Measurements from ENCODE around the gene RANBP3. TPM values are rescaled to one million over a fixed set of nuclear protein-coding genes. Genes with fewer than 3 reads are reported as not detected.
A peak's percentile ranks its signal among the peaks of the same experiment; 100 is the strongest.
"Not testable (repeated sequence)": the region's sequence is repeated elsewhere in the genome, so short reads cannot be mapped to it uniquely, and the experiment has no call there.

The RANBP3 gene
- total RNA-seq, 3 donors from 2014 or later = 54.4 to 66.2 (median 64.9) TPM

- H3K4me3 ChIP-seq = no peak overlapping the region
- H3K9me3 ChIP-seq = no peaks in the 10 kb centered on the region
- no peaks in the 10 kb centered on the region for H3K36me3 ChIP-seq
- peaks cover 7 to 9% of the 10 kb centered on the region in 2 donors for H3K4me1 ChIP-seq
- H3K27ac ChIP-seq = peak overlapping the region; percentile 44 to 51
- TF ChIP-seq POLR2AphosphoS5 (IDR thresholded peaks at IDR 0.05) (peak in 1 of 3 donors; percentile 16), CTCF (IDR thresholded peaks at IDR 0.05) (no peak)
- DNase-seq (ENCODE audit: low spot score in 2 of 2) = peak in 1 of 2 donors; percentile 89
- intact Hi-C loops (cut with DNase I; ENCODE audit: low total_unique reads) = no loop called here
- peaks cover 0 to 4% of the 10 kb centered on the region in 2 donors for H3K27me3 ChIP-seq
Measured at GRCh38 chr19:5880604-5881078, 97.3 kb downstream of the RANBP3 start.

GRCh38 chr19:5880196-5880595 is 97.7 kb downstream of the RANBP3 start:
- intact Hi-C loops (cut with DNase I; ENCODE audit: low total_unique reads) = no loop called here
- H3K27ac ChIP-seq = peak overlapping the region; percentile 42 to 51
- TF ChIP-seq CTCF (IDR thresholded peaks at IDR 0.05) (no peak), POLR2AphosphoS5 (IDR thresholded peaks at IDR 0.05) (no peak), POLR2A (IDR thresholded peaks at IDR 0.05) (no peak)

GRCh38 chr19:5877882-5878281 is 100.1 kb downstream of the RANBP3 start:
- intact Hi-C loops (cut with DNase I; ENCODE audit: low total_unique reads) = no loop called here
- no peak for TF ChIP-seq CTCF (IDR thresholded peaks at IDR 0.05)
- H3K27me3 ChIP-seq = peaks cover 0 to 4% of the 10 kb centered on the region in 2 donors
- peaks cover 7 to 9% of the 10 kb centered on the region in 2 donors for H3K4me1 ChIP-seq
- H3K9me3 ChIP-seq = no peaks in the 10 kb centered on the region
- no peaks in the 10 kb centered on the region for H3K36me3 ChIP-seq
- no peak overlapping the region for H3K4me3 ChIP-seq
- no peak for DNase-seq (ENCODE audit: low spot score in 2 of 2)
- peak overlapping the region; percentile 50 to 66 for H3K27ac ChIP-seq

More at GRCh38 chr19:5880196-5880595, 97.7 kb downstream of the RANBP3 start:
- H3K36me3 ChIP-seq = no peaks in the 10 kb centered on the region
- no peaks in the 10 kb centered on the region for H3K9me3 ChIP-seq
- DNase-seq (ENCODE audit: low spot score in 2 of 2) = no peak
- H3K27me3 ChIP-seq = peaks cover 0 to 4% of the 10 kb centered on the region in 2 donors
- H3K4me1 ChIP-seq = peaks cover 7 to 9% of the 10 kb centered on the region in 2 donors
- H3K4me3 ChIP-seq = no peak overlapping the region

- H3K27me3 ChIP-seq = peaks cover 0 to 4% of the 10 kb centered on the region in 2 donors
- no peak overlapping the region for H3K4me3 ChIP-seq
- no peak for DNase-seq (ENCODE audit: low spot score in 2 of 2)
- no peaks in the 10 kb centered on the region for H3K36me3 ChIP-seq
- intact Hi-C loops (cut with DNase I; ENCODE audit: low total_unique reads) = no loop called here
- no peaks in the 10 kb centered on the region for H3K9me3 ChIP-seq
- peak overlapping the region; percentile 50 to 66 for H3K27ac ChIP-seq
- H3K4me1 ChIP-seq = peaks cover 7 to 9% of the 10 kb centered on the region in 2 donors
- TF ChIP-seq POLR2A (IDR thresholded peaks at IDR 0.05) (no peak), CTCF (IDR thresholded peaks at IDR 0.05) (no peak), POLR2AphosphoS5 (IDR thresholded peaks at IDR 0.05) (no peak)
Measured at GRCh38 chr19:5877427-5877826, 100.5 kb downstream of the RANBP3 start.

- H3K4me1 ChIP-seq; H3K27ac ChIP-seq; H3K36me3 ChIP-seq; H3K27me3 ChIP-seq; H3K4me3 ChIP-seq; intact Hi-C loops (cut with DNase I; ENCODE audit: low total_unique reads); DNase-seq (ENCODE audit: low spot score in 2 of 2); H3K9me3 ChIP-seq: not testable (repeated sequence)
Measured at GRCh38 chr19:5874496-5874895, 103.4 kb downstream of the RANBP3 start.
